IMR-90 (cell line): ENCODE results near the gene ANAPC5. TPM values are rescaled to one million over a fixed set of nuclear protein-coding genes. Genes with fewer than 3 reads are reported as not detected.
A peak's percentile ranks its signal among the peaks of the same experiment; 100 is the strongest.

Experiments
- ATAC-seq: fragments of 200-7000 bp; cut with Tn5 transposase; 2 replicates; pipeline ENCODE4 v1.9.1; 2020; ENCODE audit warnings: low read depth, mild to moderate bottlenecking, moderate library complexity
- BruUV-seq: library from RNA; stranded (reverse); fragments of 400-500 nt; replicated peaks from 2 replicates; lab custom pipeline; 2021; lab: Mats Ljungman, UMichigan
- CTCF ChIA-PET: fragments of 300-600 bp; formaldehyde crosslinking; extraction: SDS; loops from one replicate; lab custom pipeline; 2021; ENCODE audit warnings: antibody characterized with exemption; lab: Yijun Ruan, JAX
- POLR2A ChIA-PET: fragments of 300-600 bp; sonication (Branson Sonifier 250); formaldehyde crosslinking; loops from one replicate; lab custom pipeline; 2022; ENCODE audit warnings: antibody characterized with exemption; ENCODE audit not compliant: unreplicated experiment; lab: Charles Lee
- DNase-seq: peaks from one replicate; pipeline ENCODE4 v3.0.0; 2013
- H2AFZ ChIP-seq: replicated peaks from 2 replicates; pipeline ENCODE3; 2013; ENCODE audit warnings: low read length, mild to moderate bottlenecking; ENCODE audit not compliant: poor library complexity
- H2AK5ac ChIP-seq: 2 replicates; pipeline ENCODE4 v1.6.1; 2013; ENCODE audit warnings: low read depth, low read length, inconsistent platforms
- H2AK9ac ChIP-seq: replicated peaks from 2 replicates; pipeline ENCODE3; 2013; ENCODE audit warnings: mild to moderate bottlenecking, low read depth, low read length, moderate library complexity; ENCODE audit not compliant: poor library complexity
- H2BK120ac ChIP-seq: 2 replicates; pipeline ENCODE4 v1.6.1; 2013; ENCODE audit warnings: low read depth, low read length, inconsistent platforms
- H2BK15ac ChIP-seq: 3 replicates; pipeline ENCODE4 v1.6.1; 2013; ENCODE audit warnings: low read depth, low read length, inconsistent platforms
- H2BK20ac ChIP-seq: 2 replicates; pipeline ENCODE4 v1.6.1; 2013; ENCODE audit warnings: low read depth, mild to moderate bottlenecking, inconsistent platforms, low read length, moderate library complexity
- H2BK5ac ChIP-seq: 2 replicates; pipeline ENCODE4 v1.6.1; 2013; ENCODE audit warnings: mild to moderate bottlenecking, low read depth, low read length, inconsistent platforms; ENCODE audit not compliant: poor library complexity, severe bottlenecking
- H3K14ac ChIP-seq: replicated peaks from 2 replicates; pipeline ENCODE4 v1.6.1; 2013; ENCODE audit warnings: low read depth, low read length, inconsistent platforms
- H3K18ac ChIP-seq: 2 replicates; pipeline ENCODE4 v1.6.1; 2013; ENCODE audit warnings: low read depth, low read length, control low read depth
- H3K23ac ChIP-seq: 2 replicates; pipeline ENCODE4 v1.6.1; 2013; ENCODE audit warnings: low read depth, low read length, inconsistent platforms
- H3K27ac ChIP-seq: 2 replicates; pipeline ENCODE4 v1.5.1; 2013; ENCODE audit warnings: mild to moderate bottlenecking, control low read depth, low read length; ENCODE audit not compliant: insufficient read depth
- H3K27me3 ChIP-seq: 2 replicates; pipeline ENCODE4 v1.6.1; 2013; ENCODE audit warnings: low read length; ENCODE audit not compliant: control insufficient read depth, insufficient read depth
- H3K36me3 ChIP-seq: 2 replicates; pipeline ENCODE4 v1.6.1; 2013; ENCODE audit warnings: low read length, mixed read lengths; ENCODE audit not compliant: control insufficient read depth, insufficient read depth
- H3K4ac ChIP-seq: 2 replicates; pipeline ENCODE4 v1.6.1; 2013; ENCODE audit warnings: low read depth, low read length, inconsistent platforms
- H3K4me1 ChIP-seq: 2 replicates; pipeline ENCODE4 v1.6.1; 2013; ENCODE audit warnings: low read length, mixed read lengths; ENCODE audit not compliant: control insufficient read depth, insufficient read depth
- H3K4me2 ChIP-seq: 2 replicates; pipeline ENCODE4 v1.6.1; 2013; ENCODE audit warnings: low read depth, mild to moderate bottlenecking, control low read depth, low read length, moderate library complexity
- H3K4me3 ChIP-seq: 2 replicates; pipeline ENCODE4 v1.5.1; 2013; ENCODE audit warnings: low read depth, mild to moderate bottlenecking, control low read depth, low read length, moderate library complexity; ENCODE audit not compliant: insufficient read depth
- H3K56ac ChIP-seq: 2 replicates; pipeline ENCODE4 v1.6.1; 2013; ENCODE audit warnings: low read length, inconsistent platforms; ENCODE audit not compliant: insufficient read depth; ENCODE audit errors: extremely low read depth
- H3K79me1 ChIP-seq, 2 experiments: 2 replicates each; pipeline ENCODE4 v1.6.1; 2013; ENCODE audit warnings: low read length in 2 of 2, inconsistent platforms in 1 of 2, low read depth in 1 of 2
- H3K9ac ChIP-seq: 2 replicates; pipeline ENCODE4 v1.6.1; 2013; ENCODE audit warnings: low read depth, low read length, control low read depth
- H3K9me1 ChIP-seq: 2 replicates; pipeline ENCODE4 v1.6.1; 2013; ENCODE audit warnings: low read length, inconsistent platforms; ENCODE audit not compliant: insufficient read depth
- H3K9me3 ChIP-seq: 2 replicates; pipeline ENCODE4 v1.6.1; 2013; ENCODE audit warnings: low read length; ENCODE audit not compliant: control insufficient read depth, insufficient read depth
- H4K20me1 ChIP-seq: 2 replicates; pipeline ENCODE4 v1.6.1; 2013; ENCODE audit warnings: low read length, inconsistent platforms; ENCODE audit not compliant: insufficient read depth
- H4K5ac ChIP-seq: 2 replicates; pipeline ENCODE4 v1.6.1; 2013; ENCODE audit warnings: mild to moderate bottlenecking, low read depth, low read length, control low read depth
- H4K8ac ChIP-seq, 2 experiments: 2 replicates each; pipeline ENCODE4 v1.6.1; 2013; ENCODE audit warnings: low read depth in 2 of 2, low read length in 2 of 2, control low read depth in 1 of 2, inconsistent platforms in 1 of 2
- H4K91ac ChIP-seq: 2 replicates; pipeline ENCODE4 v1.6.1; 2013; ENCODE audit warnings: low read depth, low read length, inconsistent platforms; ENCODE audit not compliant: insufficient read depth
- BHLHE40 ChIP-seq: fragments of 150-350 bp; IDR thresholded peaks from 2 replicates; pipeline ENCODE4 v1.6.1; 2016; ENCODE audit warnings: mild to moderate bottlenecking, low read depth, low read length
- CEBPB ChIP-seq: IDR thresholded peaks from 2 replicates; pipeline ENCODE4 v1.6.1; 2012; ENCODE audit warnings: low read depth, low read length, improper control_type of control experiment
- CHD1 ChIP-seq: IDR thresholded peaks from 2 replicates; pipeline ENCODE4 v1.6.1; 2012; ENCODE audit warnings: low read depth, low read length, improper control_type of control experiment
- FOS ChIP-seq: fragments of 150-350 bp; IDR thresholded peaks from 2 replicates; pipeline ENCODE4 v1.6.1; 2016; ENCODE audit warnings: low read depth, low read length
- MAFK ChIP-seq: IDR thresholded peaks from 2 replicates; pipeline ENCODE4 v1.6.1; 2012; ENCODE audit warnings: low read depth, low read length, improper control_type of control experiment
- MAZ ChIP-seq: IDR thresholded peaks from 2 replicates; pipeline ENCODE4 v1.6.1; 2012; ENCODE audit warnings: low read depth, mild to moderate bottlenecking, low read length, improper control_type of control experiment, moderate library complexity, borderline replicate concordance
- NFE2L2 ChIP-seq: fragments of 150-350 bp; IDR thresholded peaks from 2 replicates; pipeline ENCODE4 v1.6.1; 2016; ENCODE audit warnings: low read depth, mild to moderate bottlenecking, low read length
- POLR2A ChIP-seq: IDR thresholded peaks from 2 replicates; pipeline ENCODE4 v1.6.1; 2012; ENCODE audit warnings: mild to moderate bottlenecking, low read depth, low read length
- RCOR1 ChIP-seq: IDR thresholded peaks from 2 replicates; pipeline ENCODE4 v1.6.1; 2012; ENCODE audit warnings: mild to moderate bottlenecking, low read length, improper control_type of control experiment; ENCODE audit not compliant: insufficient replicate concordance
- RFX5 ChIP-seq: IDR thresholded peaks from 2 replicates; pipeline ENCODE4 v1.8.0; 2012; ENCODE audit warnings: low read depth, mild to moderate bottlenecking, low read length, moderate library complexity
- SMC3 ChIP-seq: fragments of 150-350 bp; IDR thresholded peaks from 2 replicates; pipeline ENCODE4 v1.6.1; 2016; ENCODE audit warnings: low read depth, mild to moderate bottlenecking, antibody characterized with exemption, low read length, moderate library complexity
- WGBS, 2 experiments: methylation state at CpG; one replicate each; pipeline versions ENCODE4 v1.1.5 to v1.1.7; 2013; ENCODE audit warnings: missing lambda C conversion rate in 2 of 2; ENCODE audit not compliant: insufficient read length in 1 of 2; ENCODE audit errors: extremely low coverage in 2 of 2; 5-methylcytosine and 5-hydroxymethylcytosine counted together
- dilution Hi-C: fragments of 300-500 bp; cut with HindIII; formaldehyde crosslinking; loops from one replicate; pipeline ENCODE4 v1.14.3; 2018; ENCODE audit warnings: low sequenced_read_pairs; ENCODE audit not compliant: unreplicated experiment
- in situ Hi-C: fragments of 300-500 bp; cut with MboI; formaldehyde crosslinking; loops from 3 replicates; pipeline ENCODE4 v1.14.3; 2019; ENCODE audit warnings: low sequenced_read_pairs, inconsistent platforms, mixed read lengths
- intact Hi-C: fragments of 100-400 bp; cut with micrococcal nuclease; formaldehyde crosslinking; loops from 2 replicates; pipeline ENCODE4 v1.10.0; 2022
- polyA plus RNA-seq, 3 experiments: library from polyadenylated mRNA; depleted of rRNA; stranded (reverse); fragments of >200 nt; gene quantifications; 2 replicates each; pipeline ENCODE4 v1.2.3, GENCODE V29; 2012; ENCODE audit warnings: low replicate concordance in 1 of 3
- total RNA-seq: library from RNA; depleted of rRNA; stranded (reverse); fragments of >200 nt; gene quantifications from 2 replicates; pipeline ENCODE4 v1.2.3, GENCODE V29; 2012
- TF ChIP-seq, protein P1 (sequence below): fragments of 150-350 bp; IDR thresholded peaks from 2 replicates; pipeline ENCODE4 v1.6.1; 2016; ENCODE audit warnings: low read depth, mild to moderate bottlenecking, low read length, moderate library complexity, borderline replicate concordance
- TF ChIP-seq, protein P2 (sequence below): fragments of 150-350 bp; IDR thresholded peaks from 2 replicates; pipeline ENCODE4 v1.6.1; 2017; ENCODE audit warnings: mild to moderate bottlenecking, antibody characterized with exemption, low read length, low read depth

ANAPC5 gene
- total and polyA plus RNA-seq, 2 of the 4 experiments (the other 2 are of a cell fraction), result 157 to 211 TPM

DNA sequence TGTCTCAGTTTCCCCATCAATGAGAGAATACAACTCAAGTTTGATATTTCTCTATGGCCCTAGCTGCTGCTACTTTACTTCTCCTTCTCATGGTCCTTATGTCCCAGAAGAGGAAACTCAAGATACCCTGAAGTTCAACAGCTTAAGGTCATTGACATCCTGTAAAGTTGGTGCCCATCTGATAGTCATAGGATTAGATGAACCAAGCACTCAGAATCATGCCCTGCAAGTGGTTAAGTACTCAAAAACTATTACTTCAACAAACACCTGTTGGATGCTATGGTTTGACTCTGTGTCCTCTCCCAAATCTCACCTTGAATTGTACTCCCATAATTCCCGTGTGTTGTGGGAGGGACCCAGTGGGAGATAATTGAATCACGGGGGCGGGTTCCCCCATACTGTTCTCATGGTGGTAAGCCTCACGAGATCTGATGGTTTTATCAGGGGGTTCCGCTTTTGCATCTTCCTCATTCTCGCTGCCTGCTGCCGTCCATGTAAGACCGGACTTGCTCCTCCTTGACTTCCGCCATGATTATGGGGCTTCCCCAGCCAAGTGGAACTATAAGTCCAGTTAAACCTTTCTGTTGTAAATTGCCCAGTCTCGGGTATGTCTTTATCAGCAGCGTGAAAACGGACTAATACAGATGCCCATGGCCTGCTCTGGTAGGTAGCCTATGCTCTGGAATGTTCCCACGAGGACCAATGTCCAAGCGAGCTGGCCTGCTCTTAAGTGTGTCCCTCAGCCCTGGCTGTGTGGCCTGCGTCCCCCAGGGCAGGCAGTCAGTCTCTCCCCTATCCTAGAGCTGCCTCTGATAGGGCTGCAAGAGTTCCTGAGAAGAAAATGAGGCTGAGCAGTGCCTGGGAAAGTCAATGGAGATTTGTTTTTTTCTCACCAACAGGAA lies 73.8 kb downstream of the ANAPC5 start:
- Histone ChIP-seq H2AFZ (no peak overlapping the region), H3K4me3 (no peak overlapping the region), H2BK5ac (no peak overlapping the region), H3K4me1 (peaks cover 6% of the 10 kb centered on the region), H3K9ac (no peak overlapping the region), H2BK120ac (no peak overlapping the region), H3K56ac (no peak overlapping the region), H3K18ac (no peak overlapping the region), H2AK9ac (no peak overlapping the region), H2BK15ac (no peak overlapping the region), H4K8ac (no peak overlapping the region), H3K23ac (peak overlapping the region; percentile 39; the same call in 1 of the 2 replicates), H3K4me2 (no peak overlapping the region), H4K20me1 (0 out of 2 replicates have a peak, but pooled peaks cover 3% of the 10 kb centered on the region), H3K27ac (no peak overlapping the region), H3K9me3 (no peaks in the 10 kb centered on the region), H3K27me3 (no peaks in the 10 kb centered on the region), H3K79me1 (peaks cover 7 to 46% of the 10 kb centered on the region in 2 experiments; a peak in 3 of 4 replicates), H4K91ac (no peak overlapping the region), H3K36me3 (peaks cover 5% of the 10 kb centered on the region), H2BK20ac (no peak overlapping the region), H2AK5ac (0 out of 2 replicates have a peak overlapping the region, but pooled peaks have one; percentile 37), H4K5ac (no peak overlapping the region), H3K4ac (no peak overlapping the region), H3K14ac (no peak overlapping the region), H3K9me1 (0 out of 2 replicates have a peak, but pooled peaks cover 2% of the 10 kb centered on the region)
- no TSS peak for BruUV-seq
- WGBS, 2 experiments, result 100% methylated on average over 6 of the region's 15 CpGs; no CpG with 5 or more reads in 1 of the 2 experiments
- ChIA-PET POLR2A (interaction anchor here (0.6 kb wide), 1 partner anchor 18 kb away, joined by 6 read pairs; the partner anchor contains the start of gene CAMKK2), CTCF (no interaction called here)
- in situ Hi-C loops, result no loop called here
- peak; percentile 15; the same call in 1 of the 2 replicates for ATAC-seq
- DNase-seq, result no peak
- intact Hi-C loops, result no loop called here
- no peak for TF ChIP-seq NFE2L2
- no peak for TF ChIP-seq CHD1
- no peak for TF ChIP-seq RCOR1
- TF ChIP-seq, protein P1, sequence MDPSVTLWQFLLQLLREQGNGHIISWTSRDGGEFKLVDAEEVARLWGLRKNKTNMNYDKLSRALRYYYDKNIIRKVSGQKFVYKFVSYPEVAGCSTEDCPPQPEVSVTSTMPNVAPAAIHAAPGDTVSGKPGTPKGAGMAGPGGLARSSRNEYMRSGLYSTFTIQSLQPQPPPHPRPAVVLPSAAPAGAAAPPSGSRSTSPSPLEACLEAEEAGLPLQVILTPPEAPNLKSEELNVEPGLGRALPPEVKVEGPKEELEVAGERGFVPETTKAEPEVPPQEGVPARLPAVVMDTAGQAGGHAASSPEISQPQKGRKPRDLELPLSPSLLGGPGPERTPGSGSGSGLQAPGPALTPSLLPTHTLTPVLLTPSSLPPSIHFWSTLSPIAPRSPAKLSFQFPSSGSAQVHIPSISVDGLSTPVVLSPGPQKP, result no peak
- no peak for TF ChIP-seq MAFK
- TF ChIP-seq FOS, result no peak
- no peak for TF ChIP-seq BHLHE40
- no peak for TF ChIP-seq SMC3
- no peak for TF ChIP-seq POLR2A
- no peak for TF ChIP-seq CEBPB
- no peak for TF ChIP-seq MAZ
- no peak for TF ChIP-seq RFX5
- TF ChIP-seq, protein P2, sequence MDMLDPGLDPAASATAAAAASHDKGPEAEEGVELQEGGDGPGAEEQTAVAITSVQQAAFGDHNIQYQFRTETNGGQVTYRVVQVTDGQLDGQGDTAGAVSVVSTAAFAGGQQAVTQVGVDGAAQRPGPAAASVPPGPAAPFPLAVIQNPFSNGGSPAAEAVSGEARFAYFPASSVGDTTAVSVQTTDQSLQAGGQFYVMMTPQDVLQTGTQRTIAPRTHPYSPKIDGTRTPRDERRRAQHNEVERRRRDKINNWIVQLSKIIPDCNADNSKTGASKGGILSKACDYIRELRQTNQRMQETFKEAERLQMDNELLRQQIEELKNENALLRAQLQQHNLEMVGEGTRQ, result no peak
- dilution Hi-C loops, result no loop called here
